H1 (cell line): Measurements from ENCODE around the gene ZNF213.

ENCODE experiments used
- CREB1 ChIP-seq: IDR thresholded peaks from 2 replicates; pipeline ENCODE4 v1.6.1; 2012; ENCODE audit warnings: inconsistent platforms
- EP300 ChIP-seq, 2 experiments: IDR thresholded peaks; 1 replicate in 1 of 2; 2 replicates in 1 of 2; pipeline ENCODE4 v1.6.1; 2011 to 2012; ENCODE audit warnings: low read depth in 2 of 2, low read length in 2 of 2, mild to moderate bottlenecking in 2 of 2, borderline replicate concordance in 1 of 2, inconsistent platforms in 1 of 2, moderate library complexity in 1 of 2
- EZH2 ChIP-seq: fragments of 200-600 bp; sonication (generic); IDR thresholded peaks from 2 replicates; pipeline ENCODE4 v1.7.1; 2012; ENCODE audit warnings: low read depth, mild to moderate bottlenecking, moderate library complexity, low read length, inconsistent platforms; ENCODE audit not compliant: severe bottlenecking
- HDAC6 ChIP-seq: IDR thresholded peaks from one replicate; pipeline ENCODE4 v1.7.1; 2012; ENCODE audit warnings: low read depth, mild to moderate bottlenecking, inconsistent platforms, low read length, moderate library complexity
- PHF8 ChIP-seq: fragments of 200-600 bp; sonication (generic); conservative IDR thresholded peaks from 2 replicates; pipeline ENCODE4 v1.7.1; 2012; ENCODE audit warnings: low read depth, mild to moderate bottlenecking, inconsistent platforms, low read length, moderate library complexity
- POLR2A ChIP-seq, 2 experiments: IDR thresholded peaks; 1 replicate in 1 of 2; 2 replicates in 1 of 2; pipeline ENCODE4 v1.6.1; 2011; ENCODE audit warnings: low read depth in 2 of 2, low read length in 2 of 2, mild to moderate bottlenecking in 2 of 2; ENCODE audit errors: control extremely low read depth in 1 of 2
- RAD21 ChIP-seq, 2 experiments: IDR thresholded peaks in 1 of 2; conservative IDR thresholded peaks in 1 of 2; 2 replicates each; pipeline ENCODE4 v1.6.1; 2011; ENCODE audit warnings: low read depth in 2 of 2, low read length in 2 of 2, improper control_type of control experiment in 1 of 2, inconsistent platforms in 1 of 2, mild to moderate bottlenecking in 1 of 2, moderate library complexity in 1 of 2
- ZNF274 ChIP-seq: IDR thresholded peaks from 2 replicates; pipeline ENCODE4 v1.7.0; 2012; ENCODE audit warnings: low read length, borderline replicate concordance; ENCODE audit errors: extremely low read depth
- TF ChIP-seq, protein P1 (sequence below): IDR thresholded peaks from 2 replicates; pipeline ENCODE4 v1.6.1; 2011; ENCODE audit warnings: low read length, improper control_type of control experiment
- TF ChIP-seq, protein P2 (sequence below), 3 experiments: IDR thresholded peaks; 1 replicate in 2 of 3; 2 replicates in 1 of 3; pipeline versions ENCODE4 v1.5.1 to v1.6.1; 2011; ENCODE audit warnings: low read length in 3 of 3, mild to moderate bottlenecking in 3 of 3, inconsistent platforms in 2 of 3, low read depth in 1 of 3, moderate library complexity in 1 of 3; ENCODE audit not compliant: insufficient read depth in 1 of 3; ENCODE audit errors: control extremely low read depth in 1 of 3
- TF ChIP-seq, protein P3 (sequence below): IDR thresholded peaks from 2 replicates; pipeline ENCODE4 v1.6.1; 2012; ENCODE audit warnings: inconsistent platforms

DNA sequence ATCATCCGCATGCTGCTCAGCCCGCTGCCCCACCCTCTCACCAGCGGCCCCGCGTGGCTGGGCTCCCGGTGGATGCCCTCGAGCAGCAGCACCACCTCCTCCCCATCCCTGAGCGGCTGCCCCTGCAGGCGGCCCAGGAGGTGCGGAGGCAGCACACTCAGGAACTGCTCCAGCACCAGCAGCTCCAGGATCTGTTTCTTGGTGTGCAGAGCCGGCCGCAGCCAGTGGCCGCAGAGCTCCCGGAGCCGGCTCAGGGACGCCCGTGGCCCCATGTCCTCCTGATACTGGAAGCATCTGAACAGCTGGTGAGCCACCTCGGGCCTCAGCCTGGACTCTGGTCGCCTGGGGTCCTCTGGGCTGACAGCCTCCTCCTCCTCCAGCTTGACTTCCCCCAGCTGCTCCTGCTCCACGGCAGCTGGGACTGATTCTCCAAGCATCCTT lies 42.3 kb upstream of the ZNF213 start:
- TF ChIP-seq EZH2 (no peak), EP300 (IDR thresholded peaks at IDR 0.05; ENCODE audit: borderline replicate concordance in 1 of 2, low read depth in 2 of 2, low read length in 2 of 2) (no peak), RAD21 (IDR thresholded peaks at IDR 0.05 in 1 of 2, conservative IDR thresholded peaks at IDR 0.05 in 1 of 2; ENCODE audit: low read depth in 2 of 2, low read length in 2 of 2) (no peak), POLR2A (IDR thresholded peaks at IDR 0.05; ENCODE audit: control extremely low read depth in 1 of 2, low read depth in 2 of 2, low read length in 2 of 2) (no peak), HDAC6 (no peak), PHF8 (no peak), ZNF274 (no peak), CREB1 (no peak)
- TF ChIP-seq, protein P1, sequence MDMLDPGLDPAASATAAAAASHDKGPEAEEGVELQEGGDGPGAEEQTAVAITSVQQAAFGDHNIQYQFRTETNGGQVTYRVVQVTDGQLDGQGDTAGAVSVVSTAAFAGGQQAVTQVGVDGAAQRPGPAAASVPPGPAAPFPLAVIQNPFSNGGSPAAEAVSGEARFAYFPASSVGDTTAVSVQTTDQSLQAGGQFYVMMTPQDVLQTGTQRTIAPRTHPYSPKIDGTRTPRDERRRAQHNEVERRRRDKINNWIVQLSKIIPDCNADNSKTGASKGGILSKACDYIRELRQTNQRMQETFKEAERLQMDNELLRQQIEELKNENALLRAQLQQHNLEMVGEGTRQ: no peak
- TF ChIP-seq, protein P2, sequence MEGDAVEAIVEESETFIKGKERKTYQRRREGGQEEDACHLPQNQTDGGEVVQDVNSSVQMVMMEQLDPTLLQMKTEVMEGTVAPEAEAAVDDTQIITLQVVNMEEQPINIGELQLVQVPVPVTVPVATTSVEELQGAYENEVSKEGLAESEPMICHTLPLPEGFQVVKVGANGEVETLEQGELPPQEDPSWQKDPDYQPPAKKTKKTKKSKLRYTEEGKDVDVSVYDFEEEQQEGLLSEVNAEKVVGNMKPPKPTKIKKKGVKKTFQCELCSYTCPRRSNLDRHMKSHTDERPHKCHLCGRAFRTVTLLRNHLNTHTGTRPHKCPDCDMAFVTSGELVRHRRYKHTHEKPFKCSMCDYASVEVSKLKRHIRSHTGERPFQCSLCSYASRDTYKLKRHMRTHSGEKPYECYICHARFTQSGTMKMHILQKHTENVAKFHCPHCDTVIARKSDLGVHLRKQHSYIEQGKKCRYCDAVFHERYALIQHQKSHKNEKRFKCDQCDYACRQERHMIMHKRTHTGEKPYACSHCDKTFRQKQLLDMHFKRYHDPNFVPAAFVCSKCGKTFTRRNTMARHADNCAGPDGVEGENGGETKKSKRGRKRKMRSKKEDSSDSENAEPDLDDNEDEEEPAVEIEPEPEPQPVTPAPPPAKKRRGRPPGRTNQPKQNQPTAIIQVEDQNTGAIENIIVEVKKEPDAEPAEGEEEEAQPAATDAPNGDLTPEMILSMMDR (IDR thresholded peaks at IDR 0.05; ENCODE audit: control extremely low read depth in 1 of 3, insufficient read depth in 1 of 3, low read depth in 1 of 3, low read length in 3 of 3): no peak
- TF ChIP-seq, protein P3, sequence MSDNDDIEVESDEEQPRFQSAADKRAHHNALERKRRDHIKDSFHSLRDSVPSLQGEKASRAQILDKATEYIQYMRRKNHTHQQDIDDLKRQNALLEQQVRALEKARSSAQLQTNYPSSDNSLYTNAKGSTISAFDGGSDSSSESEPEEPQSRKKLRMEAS: no peak
